Activated CD8-positive, alpha-beta memory T cell treated with anti-CD3 and anti-CD28 coated beads, Interleukin-2, amount 10 ng/mL, durations not matched to agents 7 days and 5 days (primary cell): ENCODE data around the gene WFIKKN2. TPM values are rescaled to one million over a fixed set of nuclear protein-coding genes. Genes with fewer than 3 reads are reported as not detected.

Experiments used
- ATAC-seq: fragments of 150-1000 bp; cut with Tn5 transposase; one replicate; pipeline ENCODE4 v1.10.0; 2021; ENCODE audit warnings: moderate library complexity
- CTCF ChIA-PET: fragments of 350-600 bp; sonication (Branson Sonifier 250); formaldehyde crosslinking; loops from one replicate; lab custom pipeline; 2021; ENCODE audit warnings: antibody characterized with exemption; lab: Charles Lee
- DNase-seq: peaks from one replicate; pipeline ENCODE4 v3.0.0-alpha.2; 2020
- H3K27ac Mint-ChIP-seq: one replicate; pipeline ENCODE4 v1.8.0; 2021; ENCODE audit warnings: mild to moderate bottlenecking, mixed read lengths
- H3K27me3 Mint-ChIP-seq: one replicate; pipeline ENCODE4 v1.8.0; 2021; ENCODE audit warnings: mixed read lengths
- H3K36me3 Mint-ChIP-seq: one replicate; pipeline ENCODE4 v1.8.0; 2021; ENCODE audit warnings: mild to moderate bottlenecking, mixed read lengths
- H3K4me1 Mint-ChIP-seq: one replicate; pipeline ENCODE4 v1.8.0; 2021; ENCODE audit warnings: mixed read lengths
- H3K4me3 Mint-ChIP-seq: one replicate; pipeline ENCODE4 v1.8.0; 2021; ENCODE audit warnings: mild to moderate bottlenecking, moderate library complexity, mixed read lengths
- H3K9me3 Mint-ChIP-seq: one replicate; pipeline ENCODE4 v1.8.0; 2022; ENCODE audit warnings: low read depth, mixed read lengths
- total RNA-seq, 2 experiments: library from RNA; stranded (reverse); gene quantifications; one replicate each; pipeline ENCODE4 v1.2.3, GENCODE V29; 2021

WFIKKN2 gene
- total RNA-seq, 2 experiments from 2014 or later, result not detected

GRCh38 chr17:50831471-50831928 lies 3.9 kb upstream of the WFIKKN2 start:
- Mint-ChIP-seq H3K4me1 (peaks cover 10% of the 10 kb centered on the region), H3K4me3 (no peak overlapping the region), H3K27ac (no peak overlapping the region), H3K27me3 (peaks cover 19% of the 10 kb centered on the region), H3K9me3 (no peaks in the 10 kb centered on the region), H3K36me3 (no peaks in the 10 kb centered on the region)
- DNase-seq (no peak), ATAC-seq (no peak)
- CTCF ChIA-PET, result interaction anchor here (1.2 to 4.6 kb wide), 2 partner anchors 14 to 45 kb away, joined by 3 to 18 read pairs; no protein-coding TSS in a partner anchor

- Mint-ChIP-seq H3K27me3 (peaks cover 19% of the 10 kb centered on the region), H3K4me1 (peaks cover 10% of the 10 kb centered on the region), H3K9me3 (no peaks in the 10 kb centered on the region), H3K36me3 (no peaks in the 10 kb centered on the region), H3K4me3 (no peak overlapping the region), H3K27ac (no peak overlapping the region)
- CTCF ChIA-PET, result interaction anchor here (0.6 to 1.2 kb wide), 3 partner anchors 11 to 350 kb away, joined by 3 to 4 read pairs (median 3); no protein-coding TSS in a partner anchor
- ATAC-seq (no peak), DNase-seq (no peak)
Observed at GRCh38 chr17:50832267-50832863, 3.0 kb upstream of the WFIKKN2 start.

- Mint-ChIP-seq H3K27ac (no peak overlapping the region), H3K27me3 (peaks cover 19% of the 10 kb centered on the region), H3K4me3 (no peak overlapping the region), H3K4me1 (peaks cover 10% of the 10 kb centered on the region), H3K9me3 (no peaks in the 10 kb centered on the region), H3K36me3 (no peaks in the 10 kb centered on the region)
- CTCF ChIA-PET, result interaction anchor here (0.6 to 1.1 kb wide), 2 partner anchors 11 to 350 kb away, joined by 3 to 4 read pairs; no protein-coding TSS in a partner anchor
- DNase-seq, result no peak
- no peak for ATAC-seq
Observed at GRCh38 chr17:50832864-50833381, 2.5 kb upstream of the WFIKKN2 start.

- Mint-ChIP-seq H3K4me3 (no peak overlapping the region), H3K36me3 (no peaks in the 10 kb centered on the region), H3K27ac (no peak overlapping the region), H3K27me3 (peaks cover 19% of the 10 kb centered on the region), H3K9me3 (no peaks in the 10 kb centered on the region), H3K4me1 (peaks cover 3% of the 10 kb centered on the region)
- ATAC-seq (no peak), DNase-seq (no peak)
- CTCF ChIA-PET, result interaction anchor here (0.6 to 1.5 kb wide), 3 partner anchors 12 to 54 kb away, joined by 3 read pairs; no protein-coding TSS in a partner anchor
Observed at GRCh38 chr17:50833510-50834428, 1.6 kb upstream of the WFIKKN2 start.

DNA sequence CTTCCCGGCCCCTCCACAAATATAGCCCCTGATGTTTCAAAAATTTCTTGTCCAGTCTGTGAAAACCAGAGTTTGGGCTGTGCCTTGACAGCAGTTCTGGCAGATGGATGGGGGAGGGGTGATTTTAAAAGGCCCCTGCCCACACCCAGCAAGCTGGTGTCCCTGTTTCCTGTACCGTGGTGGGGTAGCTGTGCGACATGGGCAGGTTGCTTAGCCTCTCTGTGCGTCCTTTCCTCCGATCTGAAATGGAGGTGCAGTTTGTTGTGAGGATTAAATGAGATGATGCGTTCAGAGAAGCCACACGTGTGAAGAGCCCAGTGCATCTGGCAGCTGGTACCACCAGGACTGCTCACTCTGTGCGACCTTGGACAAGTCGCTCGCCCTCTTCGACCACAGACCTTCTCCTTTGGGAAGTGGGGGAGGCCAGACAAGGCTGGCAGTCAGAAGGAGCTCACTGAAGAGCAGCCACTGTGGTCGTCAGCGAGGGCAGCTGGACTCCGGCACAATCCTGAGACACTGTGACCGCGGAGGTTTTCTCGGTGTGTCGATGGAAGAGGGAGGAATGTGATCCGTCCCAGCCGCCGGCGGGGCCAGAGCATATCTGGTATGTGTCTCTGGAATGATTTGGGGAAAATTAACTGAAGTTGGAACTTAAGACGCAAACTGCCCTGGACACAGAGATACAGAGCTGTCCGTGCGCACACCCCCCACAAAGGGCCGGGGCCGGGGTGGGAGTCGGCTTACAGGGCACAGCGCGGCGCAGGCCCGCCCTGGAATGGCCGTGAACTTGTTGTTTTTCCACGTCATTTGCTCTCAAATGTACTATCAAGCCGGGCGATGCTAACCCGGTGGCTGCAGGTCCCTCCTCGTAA lies 721 bp upstream of the WFIKKN2 start:
- Mint-ChIP-seq H3K36me3 (no peaks in the 10 kb centered on the region), H3K9me3 (no peaks in the 10 kb centered on the region)
- ATAC-seq, result no peak

DNA sequence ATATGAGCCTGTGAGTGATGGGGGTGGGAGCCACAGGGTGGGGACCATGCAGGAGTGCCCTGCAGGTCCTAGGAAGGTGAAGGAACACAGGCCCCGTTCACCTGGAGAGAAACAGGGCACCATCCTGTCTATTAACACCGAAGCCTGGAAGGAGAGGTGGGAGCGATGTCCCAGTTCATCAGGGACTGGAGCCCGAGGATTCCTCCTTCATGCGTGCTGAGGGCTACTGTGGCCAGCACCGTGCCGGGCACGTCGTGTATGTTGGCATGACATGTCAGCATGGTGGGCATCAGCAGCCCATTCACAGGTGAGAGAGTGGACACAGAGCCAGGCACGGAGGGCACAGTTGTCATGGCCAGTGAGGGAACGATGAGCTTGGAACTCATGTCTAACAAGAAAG lies 1.4 kb downstream of the WFIKKN2 start:
- ATAC-seq (no peak), DNase-seq (no peak)
- Mint-ChIP-seq H3K27me3 (peaks cover 17% of the 10 kb centered on the region), H3K9me3 (no peaks in the 10 kb centered on the region), H3K4me1 (no peaks in the 10 kb centered on the region), H3K4me3 (no peak overlapping the region), H3K36me3 (no peaks in the 10 kb centered on the region), H3K27ac (no peak overlapping the region)
- CTCF ChIA-PET, result interaction anchor here (0.9 to 1.1 kb wide), 3 partner anchors 20 to 113 kb away, joined by 3 read pairs; no protein-coding TSS in a partner anchor

More for the DNA sequence above, 721 bp upstream of the WFIKKN2 start:
- CTCF ChIA-PET, result interaction anchor here (0.6 to 1.5 kb wide), 4 partner anchors 14 to 55 kb away, joined by 3 to 5 read pairs (median 3); no protein-coding TSS in a partner anchor
- Mint-ChIP-seq H3K4me1 (no peaks in the 10 kb centered on the region), H3K27me3 (peaks cover 17% of the 10 kb centered on the region), H3K4me3 (no peak overlapping the region), H3K27ac (no peak overlapping the region)
- DNase-seq, result no peak

DNA sequence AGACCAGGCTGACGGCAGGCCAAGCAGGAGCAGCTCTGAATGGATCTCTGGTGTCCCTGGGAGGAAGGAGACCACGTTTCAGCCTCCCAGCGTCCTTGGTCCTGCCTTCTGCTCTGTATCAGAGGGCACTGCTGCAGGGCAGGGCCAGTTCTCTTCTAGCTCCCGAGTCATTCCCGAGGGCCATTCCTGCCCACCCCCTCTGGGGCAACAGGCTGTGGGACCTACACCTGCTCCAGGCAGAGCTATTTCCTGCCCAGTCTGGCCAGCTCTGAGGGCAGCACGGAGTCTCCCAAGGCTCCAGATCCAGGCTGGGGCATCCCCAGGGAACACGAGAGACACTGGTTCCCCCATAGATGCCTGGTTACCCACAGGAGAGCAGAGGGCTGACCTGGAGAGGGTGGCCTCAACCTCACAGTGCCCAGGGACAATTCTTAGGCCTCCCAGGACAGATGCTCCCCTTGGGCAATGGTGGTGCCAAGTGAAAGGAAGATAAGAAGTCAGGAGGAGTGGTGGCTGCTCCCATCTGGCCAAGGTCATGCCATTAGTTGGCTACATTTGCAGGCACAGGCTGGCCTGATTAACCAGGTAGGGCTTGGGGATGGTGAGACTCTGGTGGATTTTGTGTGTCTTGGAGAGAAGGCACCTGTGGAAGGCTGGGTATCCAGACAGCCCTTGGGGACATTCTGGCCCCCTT lies 2.0 kb downstream of the WFIKKN2 start:
- peaks cover 17% of the 10 kb centered on the region for H3K27me3 Mint-ChIP-seq
- ATAC-seq (no peak), DNase-seq (no peak)
- no peak overlapping the region for H3K27ac Mint-ChIP-seq
- H3K36me3 Mint-ChIP-seq, result no peaks in the 10 kb centered on the region
- H3K4me3 Mint-ChIP-seq, result no peak overlapping the region
- H3K4me1 Mint-ChIP-seq, result no peaks in the 10 kb centered on the region
- CTCF ChIA-PET, result interaction anchor here (0.9 to 1.1 kb wide), 3 partner anchors 21 to 112 kb away, joined by 3 read pairs; no protein-coding TSS in a partner anchor
- no peaks in the 10 kb centered on the region for H3K9me3 Mint-ChIP-seq

- H3K4me3 Mint-ChIP-seq, result no peak overlapping the region
- H3K27ac Mint-ChIP-seq, result no peak overlapping the region
- no peak for ATAC-seq
- H3K36me3 Mint-ChIP-seq, result no peaks in the 10 kb centered on the region
- H3K4me1 Mint-ChIP-seq, result no peaks in the 10 kb centered on the region
- no peaks in the 10 kb centered on the region for H3K9me3 Mint-ChIP-seq
- CTCF ChIA-PET, result interaction anchor here (5.0 to 17.2 kb wide), 2 partner anchors 53 to 113 kb away, joined by 57 to 319 read pairs; no protein-coding TSS in a partner anchor
- peaks cover 17% of the 10 kb centered on the region for H3K27me3 Mint-ChIP-seq
- DNase-seq, result no peak
Observed at GRCh38 chr17:50837980-50838954, 2.9 kb downstream of the WFIKKN2 start.

DNA sequence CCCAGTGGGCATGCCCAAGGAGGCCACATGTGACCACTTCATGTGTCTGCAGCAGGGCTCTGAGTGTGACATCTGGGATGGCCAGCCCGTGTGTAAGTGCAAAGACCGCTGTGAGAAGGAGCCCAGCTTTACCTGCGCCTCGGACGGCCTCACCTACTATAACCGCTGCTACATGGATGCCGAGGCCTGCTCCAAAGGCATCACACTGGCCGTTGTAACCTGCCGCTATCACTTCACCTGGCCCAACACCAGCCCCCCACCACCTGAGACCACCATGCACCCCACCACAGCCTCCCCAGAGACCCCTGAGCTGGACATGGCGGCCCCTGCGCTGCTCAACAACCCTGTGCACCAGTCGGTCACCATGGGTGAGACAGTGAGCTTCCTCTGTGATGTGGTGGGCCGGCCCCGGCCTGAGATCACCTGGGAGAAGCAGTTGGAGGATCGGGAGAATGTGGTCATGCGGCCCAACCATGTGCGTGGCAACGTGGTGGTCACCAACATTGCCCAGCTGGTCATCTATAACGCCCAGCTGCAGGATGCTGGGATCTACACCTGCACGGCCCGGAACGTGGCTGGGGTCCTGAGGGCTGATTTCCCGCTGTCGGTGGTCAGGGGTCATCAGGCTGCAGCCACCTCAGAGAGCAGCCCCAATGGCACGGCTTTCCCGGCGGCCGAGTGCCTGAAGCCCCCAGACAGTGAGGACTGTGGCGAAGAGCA lies 4.4 kb downstream of the WFIKKN2 start:
- Mint-ChIP-seq H3K27me3 (peaks cover 13% of the 10 kb centered on the region), H3K4me3 (no peak overlapping the region), H3K36me3 (no peaks in the 10 kb centered on the region), H3K4me1 (no peaks in the 10 kb centered on the region), H3K27ac (no peak overlapping the region), H3K9me3 (no peaks in the 10 kb centered on the region)
- ATAC-seq (no peak), DNase-seq (no peak)
- CTCF ChIA-PET, result interaction anchor here (1.6 to 17.2 kb wide), 3 partner anchors 19 to 112 kb away, joined by 4 to 319 read pairs (median 57); no protein-coding TSS in a partner anchor

- H3K9me3 Mint-ChIP-seq, result no peaks in the 10 kb centered on the region
- ATAC-seq (no peak), DNase-seq (no peak)
- no peak overlapping the region for H3K4me3 Mint-ChIP-seq
- H3K36me3 Mint-ChIP-seq, result no peaks in the 10 kb centered on the region
- no peaks in the 10 kb centered on the region for H3K4me1 Mint-ChIP-seq
- H3K27ac Mint-ChIP-seq, result no peak overlapping the region
- H3K27me3 Mint-ChIP-seq, result peaks cover 8% of the 10 kb centered on the region
- CTCF ChIA-PET, result interaction anchor here (0.9 to 17.2 kb wide), 5 partner anchors 12 to 111 kb away, joined by 3 to 319 read pairs (median 40); no protein-coding TSS in a partner anchor
Observed at GRCh38 chr17:50840311-50840851, 5.0 kb downstream of the WFIKKN2 start.
